ENCODE results near the gene SERPINA12. TPM values are rescaled to one million over a fixed set of nuclear protein-coding genes. Genes with fewer than 3 reads are reported as not detected.

SERPINA12 gene
- polyA plus RNA-seq, 1 donor, result not detected

GRCh38 chr14:94465042-94465441 lies 44.2 kb downstream of the SERPINA12 start:
- H3K27ac ChIP-seq (ENCODE audit: low read length), result no peak overlapping the region
- H3K36me3 ChIP-seq (ENCODE audit: control insufficient read depth, insufficient read depth, low read length), result no peaks in the 10 kb centered on the region
- DNase-seq, result no peak
- peaks cover 5% of the 10 kb centered on the region for H3K9me3 ChIP-seq (ENCODE audit: control insufficient read depth, low read depth, low read length)
- H3K27me3 ChIP-seq (ENCODE audit: control insufficient read depth, insufficient read depth, low read length), result no peaks in the 10 kb centered on the region
- no peak overlapping the region for H3K4me3 ChIP-seq (ENCODE audit: low read length)
- H3K4me1 ChIP-seq (ENCODE audit: control insufficient read depth, insufficient read depth, low read length), result no peaks in the 10 kb centered on the region
- 100% methylated on average over 1 of the region's 5 CpGs for whole genome bisulfite sequencing (ENCODE audit: insufficient coverage, low lambda C conversion rate)

- no peak overlapping the region for H3K27ac ChIP-seq (ENCODE audit: low read length)
- WGBS (ENCODE audit: insufficient coverage, low lambda C conversion rate), result 67% methylated on average over 1 of the region's 5 CpGs
- no peak for DNase-seq
Observed at GRCh38 chr14:94464290-94464689, 45.0 kb downstream of the SERPINA12 start.

GRCh38 chr14:94462763-94463572 lies 46.3 kb downstream of the SERPINA12 start:
- no peak overlapping the region for H3K4me3 ChIP-seq (ENCODE audit: low read length)
- H3K4me1 ChIP-seq (ENCODE audit: control insufficient read depth, insufficient read depth, low read length), result no peaks in the 10 kb centered on the region
- H3K36me3 ChIP-seq (ENCODE audit: control insufficient read depth, insufficient read depth, low read length), result no peaks in the 10 kb centered on the region
- H3K9me3 ChIP-seq (ENCODE audit: control insufficient read depth, low read depth, low read length), result peaks cover 8% of the 10 kb centered on the region
- H3K27me3 ChIP-seq (ENCODE audit: control insufficient read depth, insufficient read depth, low read length), result no peaks in the 10 kb centered on the region
- no peak for DNase-seq
- H3K27ac ChIP-seq (ENCODE audit: low read length), result no peak overlapping the region
- 100% methylated on average over 1 of the region's 7 CpGs for WGBS (ENCODE audit: insufficient coverage, low lambda C conversion rate)

More at GRCh38 chr14:94464290-94464689, 45.0 kb downstream of the SERPINA12 start:
- Histone ChIP-seq H3K36me3 (ENCODE audit: control insufficient read depth, insufficient read depth, low read length) (no peaks in the 10 kb centered on the region), H3K27me3 (ENCODE audit: control insufficient read depth, insufficient read depth, low read length) (no peaks in the 10 kb centered on the region), H3K4me1 (ENCODE audit: control insufficient read depth, insufficient read depth, low read length) (no peaks in the 10 kb centered on the region), H3K4me3 (ENCODE audit: low read length) (no peak overlapping the region), H3K9me3 (ENCODE audit: control insufficient read depth, low read depth, low read length) (peaks cover 5% of the 10 kb centered on the region)

- Histone ChIP-seq H3K27me3 (ENCODE audit: control insufficient read depth, insufficient read depth, low read length) (no peaks in the 10 kb centered on the region), H3K36me3 (ENCODE audit: control insufficient read depth, insufficient read depth, low read length) (no peaks in the 10 kb centered on the region), H3K4me3 (ENCODE audit: low read length) (no peak overlapping the region), H3K4me1 (ENCODE audit: control insufficient read depth, insufficient read depth, low read length) (no peaks in the 10 kb centered on the region), H3K27ac (ENCODE audit: low read length) (no peak overlapping the region), H3K9me3 (ENCODE audit: control insufficient read depth, low read depth, low read length) (peaks cover 8% of the 10 kb centered on the region)
- no CpG with 5 or more reads among the region's 6 CpGs for WGBS (ENCODE audit: insufficient coverage, low lambda C conversion rate)
- no peak for DNase-seq
Observed at GRCh38 chr14:94462219-94462551, 47.1 kb downstream of the SERPINA12 start.

- WGBS (ENCODE audit: insufficient coverage, low lambda C conversion rate), result no CpG with 5 or more reads among the region's 19 CpGs
- Histone ChIP-seq H3K9me3 (ENCODE audit: control insufficient read depth, low read depth, low read length) (peaks cover 8% of the 10 kb centered on the region), H3K27ac (ENCODE audit: low read length) (no peak overlapping the region), H3K4me1 (ENCODE audit: control insufficient read depth, insufficient read depth, low read length) (no peaks in the 10 kb centered on the region), H3K4me3 (ENCODE audit: low read length) (no peak overlapping the region), H3K27me3 (ENCODE audit: control insufficient read depth, insufficient read depth, low read length) (no peaks in the 10 kb centered on the region), H3K36me3 (ENCODE audit: control insufficient read depth, insufficient read depth, low read length) (no peaks in the 10 kb centered on the region)
- no peak for DNase-seq
Observed at GRCh38 chr14:94461526-94462218, 47.6 kb downstream of the SERPINA12 start.

- no peak for DNase-seq
- H3K9me3 ChIP-seq (ENCODE audit: control insufficient read depth, low read depth, low read length), result peaks cover 8% of the 10 kb centered on the region
- H3K4me1 ChIP-seq (ENCODE audit: control insufficient read depth, insufficient read depth, low read length), result no peaks in the 10 kb centered on the region
- H3K27ac ChIP-seq (ENCODE audit: low read length), result no peak overlapping the region
- no peaks in the 10 kb centered on the region for H3K27me3 ChIP-seq (ENCODE audit: control insufficient read depth, insufficient read depth, low read length)
- H3K4me3 ChIP-seq (ENCODE audit: low read length), result no peak overlapping the region
- no CpG with 5 or more reads among the region's 8 CpGs for WGBS (ENCODE audit: insufficient coverage, low lambda C conversion rate)
- no peaks in the 10 kb centered on the region for H3K36me3 ChIP-seq (ENCODE audit: control insufficient read depth, insufficient read depth, low read length)
Observed at GRCh38 chr14:94460631-94461416, 48.4 kb downstream of the SERPINA12 start.

- Histone ChIP-seq H3K36me3 (ENCODE audit: control insufficient read depth, insufficient read depth, low read length) (no peaks in the 10 kb centered on the region), H3K27me3 (ENCODE audit: control insufficient read depth, insufficient read depth, low read length) (no peaks in the 10 kb centered on the region), H3K4me3 (ENCODE audit: low read length) (no peak overlapping the region), H3K9me3 (ENCODE audit: control insufficient read depth, low read depth, low read length) (peaks cover 4% of the 10 kb centered on the region), H3K4me1 (ENCODE audit: control insufficient read depth, insufficient read depth, low read length) (no peaks in the 10 kb centered on the region), H3K27ac (ENCODE audit: low read length) (no peak overlapping the region)
- no CpG with 5 or more reads among the region's 2 CpGs for WGBS (ENCODE audit: insufficient coverage, low lambda C conversion rate)
- DNase-seq, result no peak
Observed at GRCh38 chr14:94458558-94459205, 50.6 kb downstream of the SERPINA12 start.

- H3K27ac ChIP-seq (ENCODE audit: low read length), result no peak overlapping the region
- no peak for DNase-seq
- H3K36me3 ChIP-seq (ENCODE audit: control insufficient read depth, insufficient read depth, low read length), result no peaks in the 10 kb centered on the region
- H3K9me3 ChIP-seq (ENCODE audit: control insufficient read depth, low read depth, low read length), result peaks cover 4% of the 10 kb centered on the region
- H3K4me3 ChIP-seq (ENCODE audit: low read length), result no peak overlapping the region
- no peaks in the 10 kb centered on the region for H3K27me3 ChIP-seq (ENCODE audit: control insufficient read depth, insufficient read depth, low read length)
- WGBS (ENCODE audit: insufficient coverage, low lambda C conversion rate), result no CpG with 5 or more reads among the region's 1 CpG
- no peaks in the 10 kb centered on the region for H3K4me1 ChIP-seq (ENCODE audit: control insufficient read depth, insufficient read depth, low read length)
Observed at GRCh38 chr14:94458096-94458495, 51.2 kb downstream of the SERPINA12 start.

- no peaks in the 10 kb centered on the region for H3K27me3 ChIP-seq (ENCODE audit: control insufficient read depth, insufficient read depth, low read length)
- no peaks in the 10 kb centered on the region for H3K36me3 ChIP-seq (ENCODE audit: control insufficient read depth, insufficient read depth, low read length)
- no peak overlapping the region for H3K27ac ChIP-seq (ENCODE audit: low read length)
- H3K9me3 ChIP-seq (ENCODE audit: control insufficient read depth, low read depth, low read length), result peaks cover 4% of the 10 kb centered on the region
- no peak overlapping the region for H3K4me3 ChIP-seq (ENCODE audit: low read length)
- peaks cover under 1% of the 10 kb centered on the region for H3K4me1 ChIP-seq (ENCODE audit: control insufficient read depth, insufficient read depth, low read length)
- DNase-seq, result no peak
- 0% methylated on average over 1 of the region's 1 CpG for WGBS (ENCODE audit: insufficient coverage, low lambda C conversion rate)
Observed at GRCh38 chr14:94455928-94456327, 53.3 kb downstream of the SERPINA12 start.

GRCh38 chr14:94451826-94452225 lies 57.4 kb downstream of the SERPINA12 start:
- Histone ChIP-seq H3K4me1 (ENCODE audit: control insufficient read depth, insufficient read depth, low read length) (peaks cover 5% of the 10 kb centered on the region), H3K36me3 (ENCODE audit: control insufficient read depth, insufficient read depth, low read length) (no peaks in the 10 kb centered on the region), H3K27me3 (ENCODE audit: control insufficient read depth, insufficient read depth, low read length) (peaks cover 6% of the 10 kb centered on the region), H3K9me3 (ENCODE audit: control insufficient read depth, low read depth, low read length) (no peaks in the 10 kb centered on the region), H3K27ac (ENCODE audit: low read length) (no peak overlapping the region), H3K4me3 (ENCODE audit: low read length) (no peak overlapping the region)
- no CpG with 5 or more reads among the region's 3 CpGs for WGBS (ENCODE audit: insufficient coverage, low lambda C conversion rate)
- no peak for DNase-seq

Measured in large intestine (tissue), 3 donors.